Measurements from ENCODE around the gene TWIST2. TPM values are rescaled to one million over a fixed set of nuclear protein-coding genes. Genes with fewer than 3 reads are reported as not detected.

The TWIST2 gene
- total and polyA plus RNA-seq, 10 of the 15 experiments (the other 5 are each of a cell fraction or from before 2014, with no cell fraction given), result not detected

- BruUV-seq (replicated peaks), result no TSS peak
- RAD21 ChIA-PET (ENCODE audit: unreplicated experiment), result no interaction called here
- in situ Hi-C loops (cut with MboI), result no loop called here
- TF ChIP-seq E2F4 (IDR thresholded peaks at IDR 0.05; ENCODE audit: low read depth, low read length) (no peak), USF2 (IDR thresholded peaks at IDR 0.05; ENCODE audit: borderline replicate concordance, low read depth, low read length) (no peak), WRNIP1 (IDR thresholded peaks at IDR 0.05; ENCODE audit: borderline replicate concordance, low read depth, low read length) (no peak), CREB1 (IDR thresholded peaks at IDR 0.05; ENCODE audit: low read depth) (no peak), RCOR1 (conservative IDR thresholded peaks at IDR 0.05; ENCODE audit: low read depth, low read length) (no peak), ATF3 (IDR thresholded peaks at IDR 0.05; ENCODE audit: borderline replicate concordance, extremely low read depth, low read depth, low read length) (no peak), POLR2A (IDR thresholded peaks at IDR 0.05; ENCODE audit: low read depth, low read length) (no peak), BCL11A (IDR thresholded peaks at IDR 0.05; ENCODE audit: low read depth, low read length) (no peak), ZBTB33 (IDR thresholded peaks at IDR 0.05) (no peak), BCLAF1 (IDR thresholded peaks at IDR 0.05) (no peak), HSF1 (IDR thresholded peaks at IDR 0.05; ENCODE audit: low read depth, low read length) (no peak), SMAD1 (IDR thresholded peaks at IDR 0.05; ENCODE audit: low read depth, partially characterized antibody) (no peak), BACH1 (IDR thresholded peaks at IDR 0.05; ENCODE audit: borderline replicate concordance) (no peak), MXI1 (IDR thresholded peaks at IDR 0.05; ENCODE audit: low read depth, low read length) (no peak)
These were observed 80.0 kb downstream of the TWIST2 start for GRCh38 chr2:238927746-238928519.

More at GRCh38 chr2:238927746-238928519, 80.0 kb downstream of the TWIST2 start:
- no peak overlapping the region for H3K27ac ChIP-seq (ENCODE audit: control insufficient read depth, insufficient read depth)
- no peak for ATAC-seq
- FAIRE-seq, result no peak
- ChIA-PET POLR2A (no interaction called here), SMC1A (ENCODE audit: uncharacterized antibody, unreplicated experiment) (no interaction called here), CTCF (no interaction called here)
- no peak for DNase-seq (ENCODE audit: low read depth, low spot score)
- no peaks in the 10 kb centered on the region for H3K36me3 ChIP-seq (ENCODE audit: control insufficient read depth in 2 of 2, insufficient read depth in 2 of 2, low read length in 1 of 2)
- 15% methylated on average over 12 of the region's 14 CpGs for WGBS (ENCODE audit: insufficient coverage, insufficient replicate concordance, low lambda C conversion rate, missing lambda C conversion rate)
- H3K4me1 ChIP-seq (ENCODE audit: control insufficient read depth, insufficient read depth, low read length), result no peaks in the 10 kb centered on the region
- H3K4me2 ChIP-seq (ENCODE audit: control insufficient read depth, insufficient read depth), result no peak overlapping the region
- no peaks in the 10 kb centered on the region for H4K20me1 ChIP-seq (ENCODE audit: control insufficient read depth, insufficient read depth)
- intact Hi-C loops (cut with micrococcal nuclease; ENCODE audit: unreplicated experiment), result no loop called here
- H3K79me2 ChIP-seq (ENCODE audit: control insufficient read depth, insufficient read depth, low read length), result no peaks in the 10 kb centered on the region
- no peak overlapping the region for H3K9ac ChIP-seq (ENCODE audit: control insufficient read depth, insufficient read depth, low read length)
- no peak overlapping the region for H2AFZ ChIP-seq (ENCODE audit: control insufficient read depth, low read depth, low read length)
- H3K4me3 ChIP-seq, result no peak overlapping the region
- H3K27me3 ChIP-seq (replicated peaks in 1 of 2; ENCODE audit: control insufficient read depth in 2 of 2, insufficient read depth in 2 of 2, low read length in 1 of 2), result peaks cover 2 to 6% of the 10 kb centered on the region in 2 experiments; a peak in 2 of 4 replicates
- no peaks in the 10 kb centered on the region for H3K9me3 ChIP-seq (replicated peaks; ENCODE audit: control insufficient read depth, insufficient read depth, low read length)
